Daoy (cell line): Measurements from ENCODE around the gene RNF146. TPM values are rescaled to one million over a fixed set of nuclear protein-coding genes. Genes with fewer than 3 reads are reported as not detected.
"Not testable (repeated sequence)": the region's sequence is repeated elsewhere in the genome, so short reads cannot be mapped to it uniquely, and the experiment has no call there.

Experiments
- DNase-seq: peaks from one replicate; pipeline ENCODE4 v3.0.0-alpha.2; 2015; ENCODE audit warnings: low read depth
- total RNA-seq: library from RNA; depleted of rRNA; stranded (reverse); fragments of >200 nt; shearing (Covaris generic); gene quantifications from 2 replicates; pipeline ENCODE4 v1.2.3, GENCODE V29; 2014; rRNA removed

Gene RNF146, protein sequence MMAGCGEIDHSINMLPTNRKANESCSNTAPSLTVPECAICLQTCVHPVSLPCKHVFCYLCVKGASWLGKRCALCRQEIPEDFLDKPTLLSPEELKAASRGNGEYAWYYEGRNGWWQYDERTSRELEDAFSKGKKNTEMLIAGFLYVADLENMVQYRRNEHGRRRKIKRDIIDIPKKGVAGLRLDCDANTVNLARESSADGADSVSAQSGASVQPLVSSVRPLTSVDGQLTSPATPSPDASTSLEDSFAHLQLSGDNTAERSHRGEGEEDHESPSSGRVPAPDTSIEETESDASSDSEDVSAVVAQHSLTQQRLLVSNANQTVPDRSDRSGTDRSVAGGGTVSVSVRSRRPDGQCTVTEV
- 15.4 and 19.0 TPM in 2 replicates for total RNA-seq

DNA sequence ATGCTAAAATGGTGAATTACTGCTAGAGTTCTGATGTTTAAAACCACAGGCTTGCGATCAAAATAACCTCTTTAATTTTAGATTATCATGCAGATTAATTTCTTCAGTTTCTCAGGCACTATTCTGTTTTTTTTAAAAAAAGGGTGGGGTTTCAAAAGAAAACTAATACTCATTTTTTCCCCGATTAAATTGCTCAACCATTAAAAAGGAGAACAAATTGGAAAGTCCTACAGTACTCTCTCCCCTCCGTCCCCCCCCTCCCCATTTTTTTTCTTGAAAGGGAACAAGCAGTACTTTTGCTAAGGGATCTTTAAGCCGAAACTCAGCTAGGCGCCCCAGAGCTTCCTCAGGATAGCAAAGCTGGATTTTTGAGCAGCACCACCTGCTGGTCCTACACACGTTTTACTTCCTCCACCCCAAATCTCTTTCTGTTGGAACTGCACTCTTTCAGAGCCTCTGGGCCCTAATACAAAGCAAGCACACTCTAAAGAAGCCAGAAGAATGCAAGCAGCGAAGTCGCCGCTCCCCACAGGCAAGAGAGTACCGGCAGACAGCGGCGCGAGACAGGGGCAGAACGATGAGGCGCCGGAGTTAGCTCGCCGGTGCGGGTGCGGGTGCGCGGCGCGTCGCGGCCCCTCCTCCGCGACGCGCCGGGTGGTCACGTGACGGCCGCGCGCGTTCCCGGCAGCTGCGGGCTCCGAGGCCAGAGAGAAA lies at the start of gene RNF146:
TSS of gene RNF146 (plus strand) at position 687 of the 714 bp plus-strand sequence. CDS start 13,475 bp downstream, outside the sequence.
- DNase-seq, result peak; percentile 84

DNA sequence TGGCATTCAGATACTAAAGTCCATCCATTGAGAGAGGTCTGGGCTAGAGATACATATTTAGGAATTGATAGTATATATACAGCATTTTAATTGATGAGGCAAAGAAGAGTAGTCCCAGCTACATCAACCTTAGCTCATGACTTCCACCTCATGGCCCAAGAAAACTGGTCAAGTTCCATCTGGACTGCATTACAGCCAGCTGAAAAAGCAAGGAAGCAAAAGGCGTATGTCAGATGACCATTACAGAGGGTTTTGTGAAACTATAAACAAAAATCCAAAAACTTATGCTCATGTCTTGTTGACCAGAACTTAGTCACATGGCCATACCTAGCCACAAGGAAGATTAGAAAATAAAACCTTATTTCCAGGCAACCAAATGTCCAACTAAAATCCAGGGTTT lies 46.8 kb upstream of the RNF146 start:
- no peak for DNase-seq

DNA sequence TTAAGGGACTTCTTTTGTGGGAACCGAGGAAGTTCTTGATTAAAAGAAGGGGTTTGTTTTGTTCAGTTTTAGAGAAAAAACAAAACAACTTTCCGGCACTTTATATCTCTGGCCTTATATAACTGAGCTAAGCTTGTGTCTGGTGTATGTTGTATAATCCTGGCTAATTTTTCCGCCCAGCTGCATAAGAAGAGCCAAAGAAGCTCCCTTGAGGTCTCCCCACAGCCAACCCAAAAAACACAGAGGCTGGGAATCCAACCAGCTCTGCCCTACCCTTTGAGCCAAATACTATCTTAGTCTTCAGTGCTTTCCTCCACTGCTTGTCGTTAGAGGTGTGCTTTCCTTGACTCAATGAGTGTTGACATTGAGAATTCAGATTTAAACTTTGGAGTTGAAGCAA lies 45.5 kb upstream of the RNF146 start:
- no peak for DNase-seq

DNA sequence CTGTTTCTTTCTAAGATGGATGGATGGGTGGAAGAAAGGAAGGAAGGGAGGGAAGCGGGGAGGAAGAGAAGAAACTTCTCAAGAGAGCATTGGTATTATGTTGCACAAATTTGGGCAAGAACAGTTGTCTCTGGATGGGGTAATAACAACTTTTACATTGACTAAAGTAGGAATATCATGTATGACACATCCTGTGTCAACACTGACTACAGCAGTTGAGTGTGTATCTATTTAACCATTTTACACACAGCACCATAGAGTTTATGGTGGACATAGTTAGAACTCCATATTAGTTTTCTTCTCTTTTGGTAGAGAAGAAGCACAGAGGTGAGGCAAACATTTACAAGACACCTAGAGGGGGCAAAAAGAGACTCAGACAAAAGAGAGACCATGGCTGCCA lies 44.2 kb upstream of the RNF146 start:
- no peak for DNase-seq

DNA sequence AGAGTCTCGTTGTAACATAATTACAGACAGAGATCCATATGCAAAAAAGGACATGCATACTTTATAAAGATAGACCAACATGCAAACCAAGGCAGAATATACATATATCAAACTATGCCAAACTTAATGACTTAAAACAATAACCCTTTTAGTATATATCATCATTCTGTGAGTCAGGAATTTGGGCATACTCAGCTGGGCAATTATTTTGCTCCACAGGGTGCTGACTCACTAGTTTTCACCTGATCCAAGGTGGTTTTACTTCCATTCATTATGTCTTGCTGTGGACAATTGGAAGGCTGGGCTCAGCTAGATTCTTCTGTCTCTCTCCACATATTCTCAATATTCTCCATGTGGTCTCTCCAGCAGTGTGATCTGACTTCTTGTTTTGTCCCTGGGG lies 41.2 kb upstream of the RNF146 start:
- DNase-seq, result no peak

DNA sequence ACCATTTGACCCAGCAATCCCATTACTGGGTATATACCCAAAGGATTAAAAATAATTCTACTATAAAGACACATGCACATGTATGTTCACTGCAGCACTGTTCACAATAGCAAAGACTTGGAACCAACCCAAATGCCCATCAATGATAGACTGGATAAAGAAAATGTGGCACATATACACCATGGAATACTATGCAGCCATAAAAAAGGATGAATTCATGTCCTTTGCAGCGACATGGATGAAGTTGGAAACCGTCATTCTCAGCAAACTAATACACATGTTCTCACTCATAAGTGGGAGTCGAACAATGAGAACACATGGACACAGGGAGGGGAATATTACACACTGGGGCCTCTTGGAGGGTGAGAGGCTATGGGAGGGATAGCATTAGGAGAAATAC lies 32.8 kb upstream of the RNF146 start:
- DNase-seq, result not testable (repeated sequence)

DNA sequence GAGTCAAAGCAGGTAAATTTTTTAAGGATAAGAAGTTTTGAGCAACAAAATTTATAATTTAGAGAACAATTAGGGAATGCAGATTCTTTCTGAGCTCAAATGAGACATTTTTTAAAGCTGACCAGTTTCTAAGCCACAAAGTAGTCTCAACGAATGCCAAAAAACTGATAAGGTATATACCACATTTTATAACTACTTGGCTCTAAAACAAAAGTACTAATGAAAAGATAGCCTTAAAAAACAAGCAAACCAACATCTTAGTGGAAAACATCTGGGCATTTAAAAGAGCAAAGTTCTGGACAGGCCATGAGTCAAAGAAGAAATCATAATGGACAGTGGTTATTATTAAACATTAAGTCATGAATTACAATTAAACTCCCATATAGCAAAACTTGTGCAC lies 23.2 kb upstream of the RNF146 start:
- DNase-seq, result no peak

DNA sequence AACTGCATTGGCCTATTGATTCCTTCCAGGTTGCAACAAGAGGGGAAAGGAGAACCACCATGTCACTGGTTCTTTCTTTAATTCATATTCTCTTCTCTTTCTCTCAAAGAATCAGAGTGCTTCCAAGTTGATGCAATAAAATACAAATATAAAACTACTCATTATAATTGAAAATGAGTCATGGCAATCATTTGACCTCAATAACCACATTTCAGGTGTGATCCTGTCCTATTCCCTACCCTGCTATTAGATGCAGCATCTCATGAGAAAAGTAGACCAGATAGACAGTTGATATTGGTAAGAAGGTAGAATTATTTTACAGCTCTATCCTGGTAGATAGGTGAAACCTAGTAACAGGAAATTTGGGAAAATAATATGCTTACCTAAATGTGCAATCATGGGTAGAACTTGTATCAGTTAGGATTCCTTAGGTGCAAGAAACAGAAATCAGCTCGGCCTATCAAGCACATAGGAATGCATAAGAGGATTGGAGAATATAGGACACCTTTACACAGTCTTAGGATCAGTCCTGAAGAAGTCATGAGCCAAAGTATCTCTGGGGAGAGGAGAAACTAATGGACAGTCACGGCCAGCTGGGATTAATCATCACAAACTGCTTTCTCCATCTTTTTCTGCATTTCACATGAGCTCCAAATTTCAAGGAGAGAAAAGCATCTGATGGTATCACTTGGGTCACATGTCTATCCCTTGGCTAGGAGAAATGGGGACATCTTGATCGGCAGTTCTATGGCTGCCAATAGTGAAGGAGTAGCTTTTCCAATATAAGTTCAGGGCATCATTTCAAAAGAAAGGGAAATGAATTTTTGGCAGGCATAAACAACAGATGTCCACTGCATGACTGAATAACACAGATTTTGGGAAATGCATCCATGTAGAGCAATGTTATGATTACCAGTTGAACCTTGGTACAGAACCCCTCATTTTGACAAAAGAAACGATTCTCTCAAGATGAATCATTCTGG lies 19.3 kb upstream of the RNF146 start:
- no peak for DNase-seq

DNA sequence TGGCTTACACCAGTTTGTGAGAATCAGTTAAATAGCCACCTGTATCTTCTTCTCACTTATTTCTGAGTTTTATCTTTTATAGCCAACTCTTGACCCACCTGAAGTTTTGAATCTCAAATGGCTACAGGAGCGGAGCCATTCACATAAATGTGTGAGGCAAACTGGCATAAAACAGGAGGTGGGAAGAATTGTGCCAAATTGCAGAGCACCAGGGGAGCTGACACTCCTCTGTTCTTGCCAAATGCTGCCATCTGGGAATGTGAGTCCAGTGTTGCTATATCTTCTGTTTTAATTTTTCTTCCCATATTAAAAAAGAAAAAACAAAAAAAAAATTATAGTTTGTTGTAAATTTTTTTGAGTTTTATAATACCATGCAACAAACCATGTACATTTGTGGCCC lies 17.0 kb upstream of the RNF146 start:
- DNase-seq, result no peak

DNA sequence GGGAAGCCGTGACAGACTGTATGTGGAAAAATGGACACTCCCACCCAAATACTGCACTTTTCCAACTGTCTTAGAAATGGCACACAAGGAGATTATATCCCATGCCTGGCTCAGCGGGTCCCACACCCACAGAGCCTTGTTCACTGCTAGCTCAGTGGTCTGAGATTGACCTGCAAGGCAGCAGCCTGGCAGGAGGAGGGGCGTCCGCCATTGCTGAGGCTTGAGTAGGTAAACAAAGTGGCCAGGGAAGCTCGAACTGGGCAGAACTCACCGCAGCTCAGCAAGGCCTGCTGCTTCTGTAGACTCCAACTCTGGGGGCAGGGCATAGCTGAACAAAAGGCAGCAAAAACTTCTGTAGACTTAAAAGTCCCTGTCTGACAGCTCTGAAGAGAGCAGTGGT lies 11.4 kb upstream of the RNF146 start:
- no peak for DNase-seq

DNA sequence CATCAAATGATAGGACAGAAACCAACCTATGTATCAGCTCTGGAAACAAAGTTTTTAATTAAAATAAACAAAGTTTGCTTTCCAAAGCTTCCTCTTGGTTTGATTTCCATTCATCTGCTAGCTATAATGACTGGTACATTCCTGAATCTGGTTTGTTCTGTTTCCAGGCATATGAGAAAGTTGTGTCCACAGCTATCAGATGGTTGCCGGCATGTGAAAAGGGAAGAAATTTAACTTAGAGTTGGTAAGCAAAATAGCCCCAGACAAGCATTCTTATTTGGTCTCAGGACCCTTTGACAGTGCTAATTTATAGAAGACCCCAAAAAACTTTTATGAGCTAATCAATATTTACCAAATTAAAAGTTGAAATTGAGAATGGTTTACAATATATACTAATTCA lies 3.8 kb upstream of the RNF146 start:
- DNase-seq, result no peak

DNA sequence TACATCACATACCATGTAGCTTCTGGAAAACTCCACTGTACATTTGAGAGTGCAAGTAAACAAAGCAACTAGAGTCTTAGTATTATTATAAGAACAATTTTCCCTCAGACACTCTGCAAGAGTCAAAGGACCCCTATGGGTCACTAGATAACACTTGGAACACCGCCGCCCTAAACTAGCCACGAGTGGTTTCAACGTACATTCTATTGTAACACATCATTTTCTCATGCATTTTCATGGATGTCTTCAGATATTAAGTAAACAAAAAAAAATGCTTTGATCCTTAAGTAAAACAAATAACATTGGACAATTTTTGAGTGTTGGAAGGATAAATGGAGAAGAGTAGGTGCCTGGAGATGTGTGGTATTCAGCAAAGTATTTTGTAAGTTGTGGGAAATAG lies 3.2 kb upstream of the RNF146 start:
- no peak for DNase-seq

DNA sequence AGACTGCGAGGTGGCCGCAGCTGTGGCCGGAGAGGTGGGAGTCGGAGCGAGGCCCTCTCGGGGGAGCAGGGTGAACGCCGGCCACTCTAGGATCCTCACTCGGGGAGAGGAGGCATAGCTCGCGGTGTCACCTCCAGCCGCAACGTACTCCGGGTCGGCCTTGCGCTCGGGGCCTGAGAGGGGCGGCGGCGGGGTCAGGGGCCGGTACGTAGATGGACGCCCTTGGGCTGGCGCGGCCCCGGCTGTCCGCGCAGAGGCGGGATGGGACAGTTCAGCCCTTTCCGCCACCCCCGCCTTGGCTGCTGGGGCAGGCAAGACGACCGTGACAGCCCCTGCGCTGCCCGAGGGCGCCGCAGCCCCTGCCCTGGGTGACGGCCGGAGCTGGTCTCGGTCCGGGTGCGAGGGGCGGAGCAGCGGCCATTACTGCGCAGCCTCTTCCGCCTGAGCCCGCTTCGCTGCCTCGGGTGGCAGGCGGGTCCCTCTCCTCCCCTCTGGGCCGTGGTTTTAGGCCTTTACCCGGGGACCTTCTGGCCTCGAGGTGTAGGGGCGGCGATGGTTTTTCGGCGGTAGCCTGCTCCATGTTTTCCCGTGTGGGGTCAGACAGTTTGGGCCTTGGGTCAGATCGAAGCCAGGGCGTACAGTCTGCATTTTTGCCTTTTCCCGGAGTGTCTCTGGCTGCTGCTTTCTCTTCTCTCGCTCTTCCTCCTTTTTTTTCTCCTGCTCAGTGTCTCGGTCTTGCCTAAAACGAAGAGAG lies 405 bp downstream of the RNF146 start:
- peak; percentile 77 for DNase-seq

DNA sequence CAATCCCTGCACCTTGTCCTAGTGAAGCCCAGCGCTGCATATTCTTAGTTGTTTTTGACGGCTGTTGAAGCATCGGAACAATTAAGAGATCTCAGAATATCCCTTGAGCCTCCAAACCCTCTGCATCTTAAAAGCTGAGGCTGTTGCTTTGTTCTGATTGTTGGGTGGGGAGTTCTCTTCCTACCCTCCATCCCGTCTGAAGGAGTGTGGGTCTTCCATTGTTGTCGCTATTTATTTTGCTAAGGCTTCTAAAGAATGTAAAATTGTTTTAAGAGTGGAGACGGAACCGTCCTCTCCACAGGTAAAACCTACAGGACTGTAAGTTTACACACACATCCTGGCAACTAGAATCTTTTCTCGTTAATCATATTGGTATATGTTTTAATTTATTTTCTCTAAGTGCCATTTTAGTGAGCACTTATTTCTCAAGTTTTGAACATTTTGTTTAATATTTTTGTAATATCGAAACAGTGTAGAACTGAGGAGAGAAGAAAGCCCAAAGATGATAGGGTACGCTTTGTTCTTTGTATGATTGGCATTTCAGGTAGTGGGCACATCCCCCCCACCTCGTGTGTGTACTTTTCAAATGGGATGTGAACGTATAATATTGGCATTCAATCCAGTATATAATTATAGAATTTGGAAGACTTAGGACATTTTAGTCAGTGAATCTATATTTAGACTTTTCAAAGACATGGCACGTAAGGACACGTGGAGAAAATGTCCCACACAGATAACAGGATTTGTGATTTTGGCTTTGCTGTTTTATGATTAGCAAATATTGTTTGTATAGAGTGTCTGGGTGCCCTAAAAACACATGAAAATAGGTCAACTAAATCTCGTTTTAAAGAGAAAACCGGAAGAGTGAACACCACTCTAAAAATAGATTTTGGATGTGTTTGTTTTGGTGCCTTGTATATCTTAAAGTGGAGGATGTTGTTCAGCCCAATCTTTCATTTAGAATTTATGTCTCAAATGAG lies 1.3 kb downstream of the RNF146 start:
- no peak for DNase-seq

DNA sequence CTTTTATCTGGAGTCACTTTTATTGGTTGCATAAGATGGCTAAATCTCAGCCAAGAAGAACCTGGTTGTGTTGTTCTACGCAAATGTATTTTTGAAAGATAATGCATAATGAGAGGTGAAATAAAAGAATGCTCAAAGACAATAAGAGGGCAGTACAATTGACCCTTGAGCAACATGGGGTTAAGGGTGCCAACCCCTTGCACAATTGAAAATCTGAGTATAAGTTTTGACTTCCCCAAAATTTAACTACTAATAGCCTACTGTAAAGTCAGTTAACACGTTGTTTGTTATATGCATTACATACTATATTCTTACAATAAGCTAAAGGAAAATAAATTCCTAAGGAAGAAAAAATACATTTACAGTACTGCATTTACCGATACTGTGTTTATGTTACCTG lies 5.9 kb downstream of the RNF146 start:
- DNase-seq, result no peak

DNA sequence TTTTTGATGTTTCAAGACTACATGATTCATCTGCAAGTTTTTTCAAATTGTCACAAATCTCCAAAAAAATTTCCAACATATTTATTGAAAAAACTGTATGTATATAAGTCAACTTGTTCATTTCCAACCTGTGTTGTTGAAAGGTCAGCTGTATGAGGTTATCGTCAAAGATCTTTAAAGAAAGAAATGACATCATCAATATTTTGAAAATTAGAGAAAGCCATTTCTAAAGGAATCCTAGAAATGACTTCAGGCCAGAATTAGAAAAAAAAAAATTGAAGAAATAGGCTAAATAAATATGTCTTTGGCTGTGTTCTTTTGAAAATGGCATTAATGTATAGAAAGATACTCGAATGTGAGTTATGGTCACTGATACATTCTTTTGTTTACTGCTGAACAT lies 6.8 kb downstream of the RNF146 start:
- DNase-seq, result no peak

DNA sequence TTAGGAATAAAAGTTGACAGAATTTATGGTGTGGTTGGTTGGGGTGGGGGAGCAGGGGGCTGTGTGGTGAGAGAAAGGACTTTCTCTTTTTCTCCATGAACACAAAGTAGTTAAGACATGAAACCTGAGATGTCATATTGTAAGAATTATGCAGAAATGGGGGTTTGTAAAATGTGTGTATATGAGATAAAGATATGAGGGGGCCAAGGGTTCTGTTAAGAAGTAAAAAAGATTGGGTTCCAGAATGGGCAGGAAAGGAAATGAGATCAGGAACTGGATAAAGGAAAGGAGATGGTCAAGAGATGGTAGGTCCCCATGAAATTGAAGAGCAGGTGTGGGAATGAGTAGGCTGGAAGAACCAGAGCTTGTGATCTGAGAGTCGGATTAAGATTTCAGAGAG lies 9.7 kb downstream of the RNF146 start:
- DNase-seq, result no peak

DNA sequence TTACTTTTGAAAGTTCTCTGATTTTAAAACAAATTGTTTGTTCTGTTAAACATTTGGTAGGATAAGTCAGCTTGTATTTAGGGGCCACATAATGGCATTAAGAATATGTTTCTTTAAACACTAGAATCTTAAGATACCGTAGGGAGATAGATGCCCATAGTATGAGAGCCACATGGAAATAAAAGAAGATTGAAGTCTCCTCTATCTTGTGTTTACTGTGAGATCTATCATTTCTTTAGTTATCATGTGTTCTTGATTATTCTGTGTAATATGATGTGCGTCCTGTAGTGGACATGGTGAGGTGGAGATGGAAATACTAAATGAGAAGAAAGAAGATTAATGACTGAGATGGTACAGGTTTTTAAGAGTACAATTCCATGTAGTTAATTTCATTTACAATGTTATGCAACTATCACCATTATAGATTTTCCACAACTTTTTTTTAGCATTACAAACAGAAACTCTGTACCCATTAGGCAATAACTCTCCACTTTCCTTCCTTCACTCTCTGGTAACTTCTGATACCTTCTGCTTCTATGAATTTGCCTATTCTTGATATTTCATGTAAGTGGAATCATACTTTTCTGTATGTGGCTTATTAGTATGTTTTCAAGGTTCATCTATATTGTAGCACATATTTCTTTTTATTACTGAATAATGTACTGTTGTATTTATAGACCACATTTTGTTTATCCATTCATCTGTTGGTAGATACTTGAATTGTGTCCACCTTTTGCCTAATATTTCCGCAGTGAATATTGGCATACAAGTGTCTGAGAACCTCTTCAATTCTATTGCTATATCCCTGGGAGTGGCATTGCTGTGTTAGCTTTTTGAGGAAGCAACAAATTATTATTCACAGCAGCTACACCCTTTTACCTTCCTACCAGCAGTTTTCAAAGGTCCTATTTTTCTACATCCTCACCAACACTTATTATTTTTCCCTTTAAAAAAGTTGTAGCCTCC lies 11.5 kb downstream of the RNF146 start:
- no peak for DNase-seq

DNA sequence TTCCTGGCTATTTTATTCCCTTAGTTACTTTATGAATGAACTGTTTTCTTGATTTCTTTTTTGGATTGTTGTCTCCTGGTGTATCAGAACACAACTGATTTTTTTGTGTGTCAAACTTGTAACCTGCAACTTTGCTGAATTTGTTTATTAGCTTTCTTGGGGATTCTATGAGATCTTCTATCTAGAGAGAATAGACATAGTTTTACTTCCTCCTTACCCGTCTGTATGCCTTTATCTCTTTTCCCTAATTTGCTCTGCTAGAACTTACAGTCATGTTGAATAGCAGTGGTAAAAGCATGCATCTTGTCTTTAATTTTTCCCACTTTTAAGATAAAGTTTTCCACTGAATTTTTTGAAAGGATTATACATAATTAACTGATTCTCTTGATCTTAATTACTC lies 13.2 kb downstream of the RNF146 start:
- DNase-seq, result no peak
